ENCODE data around the gene OPRPN.

- TF ChIP-seq, protein P1, sequence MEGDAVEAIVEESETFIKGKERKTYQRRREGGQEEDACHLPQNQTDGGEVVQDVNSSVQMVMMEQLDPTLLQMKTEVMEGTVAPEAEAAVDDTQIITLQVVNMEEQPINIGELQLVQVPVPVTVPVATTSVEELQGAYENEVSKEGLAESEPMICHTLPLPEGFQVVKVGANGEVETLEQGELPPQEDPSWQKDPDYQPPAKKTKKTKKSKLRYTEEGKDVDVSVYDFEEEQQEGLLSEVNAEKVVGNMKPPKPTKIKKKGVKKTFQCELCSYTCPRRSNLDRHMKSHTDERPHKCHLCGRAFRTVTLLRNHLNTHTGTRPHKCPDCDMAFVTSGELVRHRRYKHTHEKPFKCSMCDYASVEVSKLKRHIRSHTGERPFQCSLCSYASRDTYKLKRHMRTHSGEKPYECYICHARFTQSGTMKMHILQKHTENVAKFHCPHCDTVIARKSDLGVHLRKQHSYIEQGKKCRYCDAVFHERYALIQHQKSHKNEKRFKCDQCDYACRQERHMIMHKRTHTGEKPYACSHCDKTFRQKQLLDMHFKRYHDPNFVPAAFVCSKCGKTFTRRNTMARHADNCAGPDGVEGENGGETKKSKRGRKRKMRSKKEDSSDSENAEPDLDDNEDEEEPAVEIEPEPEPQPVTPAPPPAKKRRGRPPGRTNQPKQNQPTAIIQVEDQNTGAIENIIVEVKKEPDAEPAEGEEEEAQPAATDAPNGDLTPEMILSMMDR (conservative IDR thresholded peaks at IDR 0.05) = no peak
- no peak for TF ChIP-seq ZFX (IDR thresholded peaks at IDR 0.05)
These were observed 27.6 kb downstream of the OPRPN start for GRCh38 chr4:70425306-70425705.
